Neuron (in vitro differentiated cells): ENCODE measurements around the gene GRAMD4.

Experiments used
- H2AFZ ChIP-seq: one replicate; pipeline ENCODE4 v1.6.1; 2013; ENCODE audit warnings: low read depth, mild to moderate bottlenecking, inconsistent platforms, low read length, moderate library complexity
- H3K27me3 ChIP-seq: one replicate; pipeline ENCODE4 v1.6.1; 2013; ENCODE audit warnings: low read length; ENCODE audit not compliant: insufficient read depth
- H3K36me3 ChIP-seq: one replicate; pipeline ENCODE4 v1.6.1; 2013; ENCODE audit warnings: low read length; ENCODE audit not compliant: insufficient read depth
- H3K4me1 ChIP-seq: one replicate; pipeline ENCODE4 v1.6.1; 2013; ENCODE audit warnings: low read length; ENCODE audit not compliant: insufficient read depth
- H3K4me3 ChIP-seq: 2 replicates; pipeline ENCODE4 v1.5.1; 2013; ENCODE audit warnings: mild to moderate bottlenecking, low read length, moderate library complexity
- H3K9me3 ChIP-seq: one replicate; pipeline ENCODE4 v1.6.1; 2013; ENCODE audit warnings: low read length

Gene GRAMD4

DNA sequence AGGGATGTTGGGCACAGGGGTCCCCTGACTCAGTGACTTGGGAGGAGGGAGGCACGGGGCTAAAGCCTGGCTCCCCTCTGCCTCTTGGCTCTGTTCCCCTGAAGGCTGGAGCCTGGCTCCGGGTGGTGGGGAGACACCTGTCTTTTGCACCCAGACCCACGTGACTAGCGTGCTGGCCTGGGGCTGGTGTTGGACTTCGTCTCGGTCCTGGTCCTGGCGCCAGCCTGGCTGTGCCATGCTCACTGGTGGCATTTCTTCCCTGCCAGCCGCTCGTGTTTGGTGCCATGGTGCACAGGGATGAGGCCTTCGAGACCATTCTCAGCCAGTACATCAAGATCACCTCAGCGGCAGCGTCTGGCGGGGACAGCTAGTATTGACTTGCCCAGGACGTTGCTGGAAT is 56.7 kb downstream of the GRAMD4 start:
- no peaks in the 10 kb centered on the region for H3K4me1 ChIP-seq
- no peaks in the 10 kb centered on the region for H3K9me3 ChIP-seq
- H2AFZ ChIP-seq, result no peak overlapping the region
- peaks cover 5% of the 10 kb centered on the region for H3K36me3 ChIP-seq
- H3K4me3 ChIP-seq, result no peak overlapping the region
- H3K27me3 ChIP-seq, result no peaks in the 10 kb centered on the region

DNA sequence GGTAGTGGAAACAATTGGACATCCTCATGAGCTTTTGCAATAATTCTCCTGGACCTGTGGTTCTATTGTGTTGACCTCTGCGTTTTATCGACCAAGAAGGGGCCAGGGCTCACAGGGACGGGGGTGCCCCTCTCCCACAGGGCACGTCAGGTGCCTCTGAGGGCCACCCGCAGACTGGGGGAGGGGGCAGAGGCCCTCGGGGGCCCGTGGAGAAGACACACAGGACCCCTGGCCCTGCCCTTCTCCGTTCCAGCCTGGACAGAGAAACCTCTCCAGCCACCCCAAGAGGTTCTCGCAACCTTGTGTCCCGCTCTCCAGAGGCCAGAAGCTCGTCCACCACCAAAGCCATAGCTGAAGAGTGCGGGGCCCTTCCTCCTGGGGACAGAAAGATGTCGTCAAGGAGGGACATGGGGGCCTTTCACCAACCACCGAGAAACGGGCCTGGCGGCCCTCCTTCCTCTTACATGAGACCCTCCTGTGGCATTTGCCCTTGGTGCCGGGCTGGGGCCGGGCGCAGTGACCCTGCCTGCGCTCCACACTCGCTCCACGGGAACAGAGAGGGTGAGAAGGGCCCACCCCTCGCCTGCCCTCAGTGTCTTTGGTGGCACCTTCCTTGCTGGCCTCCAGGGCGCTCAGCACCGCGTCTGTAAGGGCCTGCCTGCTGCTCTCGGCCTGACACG is 57.3 kb downstream of the GRAMD4 start:
- H3K36me3 ChIP-seq, result peaks cover 5% of the 10 kb centered on the region
- no peak overlapping the region for H2AFZ ChIP-seq
- H3K27me3 ChIP-seq, result no peaks in the 10 kb centered on the region
- H3K4me1 ChIP-seq, result no peaks in the 10 kb centered on the region
- H3K4me3 ChIP-seq, result no peak overlapping the region
- no peaks in the 10 kb centered on the region for H3K9me3 ChIP-seq

DNA sequence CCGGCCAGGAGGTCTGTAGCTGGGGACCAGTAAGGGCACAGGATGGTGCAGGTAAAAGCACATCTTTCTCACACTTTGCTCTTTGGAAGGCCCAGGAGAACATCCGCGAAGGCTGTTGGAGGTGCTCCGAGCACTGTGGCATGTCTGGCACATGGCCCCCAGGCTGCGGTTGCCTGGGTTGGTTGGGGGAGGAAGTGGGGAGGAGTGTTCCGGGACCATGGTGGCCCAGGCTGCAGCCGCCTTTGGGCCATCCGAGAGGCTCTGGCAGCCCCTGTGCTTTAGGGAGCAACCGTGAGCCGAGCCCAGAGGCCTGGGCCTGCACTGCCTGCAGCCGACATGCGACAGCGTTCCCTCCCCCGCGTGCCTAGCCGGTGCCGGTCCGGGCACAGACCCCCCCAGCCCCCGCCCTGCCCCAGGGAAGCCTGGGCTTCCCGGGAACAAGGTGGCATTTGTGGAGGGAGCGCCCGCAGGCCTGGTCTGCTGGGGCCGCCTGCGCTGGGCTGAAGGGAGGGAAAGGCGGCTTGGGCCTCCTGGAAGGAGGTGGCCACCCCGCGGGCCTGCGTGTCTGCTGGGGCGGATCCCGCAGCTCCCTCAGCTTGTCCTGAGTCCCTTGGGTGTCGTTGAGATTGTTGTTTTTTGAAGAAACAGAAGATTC is 57.9 kb downstream of the GRAMD4 start:
- no peak overlapping the region for H2AFZ ChIP-seq
- peaks cover 5% of the 10 kb centered on the region for H3K36me3 ChIP-seq
- H3K4me1 ChIP-seq, result no peaks in the 10 kb centered on the region
- no peaks in the 10 kb centered on the region for H3K27me3 ChIP-seq
- no peak overlapping the region for H3K4me3 ChIP-seq
- no peaks in the 10 kb centered on the region for H3K9me3 ChIP-seq

DNA sequence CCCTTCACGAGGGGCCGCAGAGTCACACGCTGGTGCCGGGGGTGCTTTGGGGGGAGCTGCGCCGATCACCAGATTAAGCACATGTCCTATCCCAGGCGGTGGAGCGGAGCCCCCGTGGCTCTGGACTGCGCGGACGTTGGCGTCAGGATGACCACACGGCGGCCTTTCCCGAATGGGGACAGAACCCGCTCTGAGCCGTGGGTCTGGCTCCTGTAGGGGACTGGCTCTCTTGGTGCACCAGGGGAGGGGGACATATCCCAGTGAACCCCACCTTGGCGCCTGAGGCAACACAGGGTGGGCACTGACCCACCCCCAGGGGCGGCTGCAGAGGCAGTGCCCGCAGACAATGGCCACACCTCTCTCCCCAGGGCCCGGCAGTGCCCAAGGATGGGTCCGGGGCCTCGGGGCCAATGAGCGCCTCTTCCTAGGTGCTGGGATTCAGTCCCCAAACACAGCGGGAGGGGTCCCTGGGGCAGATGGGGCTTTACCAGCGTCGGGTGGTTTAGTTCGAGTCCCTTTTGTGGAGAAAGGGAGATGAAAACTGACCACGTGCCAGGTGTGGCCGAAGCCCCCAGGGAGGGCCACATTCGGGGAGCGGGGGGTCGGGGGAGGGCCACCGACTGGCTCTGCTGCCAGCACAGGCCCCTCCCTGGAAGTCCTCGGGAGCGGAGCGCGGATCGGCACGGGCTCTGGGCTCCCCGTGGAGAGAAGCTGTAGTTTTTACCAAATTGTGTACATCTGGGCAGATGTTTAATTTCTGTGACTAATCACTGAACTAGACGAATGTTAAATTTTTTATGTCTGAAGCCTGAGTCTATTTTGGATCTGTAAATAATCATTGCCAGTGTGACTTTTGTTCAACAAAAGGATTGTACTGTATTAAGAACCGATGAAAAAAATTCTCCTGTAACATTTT is 58.9 kb downstream of the GRAMD4 start:
- Histone ChIP-seq H2AFZ (no peak overlapping the region), H3K36me3 (peaks cover 5% of the 10 kb centered on the region), H3K4me3 (no peak overlapping the region), H3K4me1 (no peaks in the 10 kb centered on the region), H3K9me3 (no peaks in the 10 kb centered on the region), H3K27me3 (no peaks in the 10 kb centered on the region)

DNA sequence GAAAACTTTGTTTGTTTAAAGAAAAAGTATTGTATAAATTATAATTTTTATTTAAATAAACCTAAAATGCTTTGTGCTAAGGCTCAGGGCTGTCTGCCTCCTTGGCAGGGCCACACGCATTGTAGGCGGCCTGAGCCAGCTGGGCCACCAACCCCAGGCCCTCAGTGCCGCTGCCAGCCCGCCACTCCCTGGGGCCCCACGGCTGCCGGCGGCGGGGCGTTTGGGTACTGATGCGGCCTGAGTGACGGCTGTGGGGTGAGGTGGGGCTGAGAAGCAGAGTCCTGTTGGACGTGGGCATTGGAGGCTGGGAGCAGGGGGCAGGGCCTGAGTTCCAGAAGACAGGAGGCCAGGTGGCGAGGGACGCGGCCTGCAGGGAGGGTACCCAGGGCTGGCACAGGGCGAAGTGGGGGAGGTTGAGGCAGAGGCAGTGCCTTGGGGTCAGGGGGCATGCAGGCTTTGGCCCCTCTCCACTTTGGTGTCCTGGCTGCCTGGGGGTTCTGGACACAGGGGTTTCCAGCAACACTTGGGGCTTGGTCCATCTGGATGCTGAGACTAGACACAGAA is 59.6 kb downstream of the GRAMD4 start:
- Histone ChIP-seq H3K9me3 (no peaks in the 10 kb centered on the region), H2AFZ (no peak overlapping the region), H3K4me3 (no peak overlapping the region), H3K36me3 (peaks cover 5% of the 10 kb centered on the region), H3K4me1 (no peaks in the 10 kb centered on the region), H3K27me3 (no peaks in the 10 kb centered on the region)

DNA sequence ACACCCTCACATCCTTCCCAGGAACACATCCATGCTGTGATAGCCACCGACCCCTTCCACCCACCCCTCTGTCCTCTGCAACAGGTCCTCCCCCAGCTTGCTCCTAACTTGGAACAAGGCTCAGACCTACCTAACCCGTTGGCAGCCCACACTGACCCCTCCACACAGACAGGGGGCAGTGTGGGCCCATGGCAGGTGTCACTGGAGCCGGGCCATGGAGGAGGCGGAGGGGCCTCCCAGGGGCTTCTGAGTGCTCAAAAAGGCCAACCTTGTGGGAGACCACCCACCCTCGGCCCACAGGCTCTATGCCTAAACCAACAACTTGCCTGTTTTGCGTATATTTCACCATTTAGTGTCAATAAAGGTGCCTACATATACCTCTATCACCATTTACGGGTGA is 60.8 kb downstream of the GRAMD4 start:
- Histone ChIP-seq H3K4me1 (no peaks in the 10 kb centered on the region), H3K27me3 (no peaks in the 10 kb centered on the region), H3K4me3 (no peak overlapping the region), H2AFZ (no peak overlapping the region), H3K36me3 (peaks cover 9% of the 10 kb centered on the region), H3K9me3 (no peaks in the 10 kb centered on the region)

DNA sequence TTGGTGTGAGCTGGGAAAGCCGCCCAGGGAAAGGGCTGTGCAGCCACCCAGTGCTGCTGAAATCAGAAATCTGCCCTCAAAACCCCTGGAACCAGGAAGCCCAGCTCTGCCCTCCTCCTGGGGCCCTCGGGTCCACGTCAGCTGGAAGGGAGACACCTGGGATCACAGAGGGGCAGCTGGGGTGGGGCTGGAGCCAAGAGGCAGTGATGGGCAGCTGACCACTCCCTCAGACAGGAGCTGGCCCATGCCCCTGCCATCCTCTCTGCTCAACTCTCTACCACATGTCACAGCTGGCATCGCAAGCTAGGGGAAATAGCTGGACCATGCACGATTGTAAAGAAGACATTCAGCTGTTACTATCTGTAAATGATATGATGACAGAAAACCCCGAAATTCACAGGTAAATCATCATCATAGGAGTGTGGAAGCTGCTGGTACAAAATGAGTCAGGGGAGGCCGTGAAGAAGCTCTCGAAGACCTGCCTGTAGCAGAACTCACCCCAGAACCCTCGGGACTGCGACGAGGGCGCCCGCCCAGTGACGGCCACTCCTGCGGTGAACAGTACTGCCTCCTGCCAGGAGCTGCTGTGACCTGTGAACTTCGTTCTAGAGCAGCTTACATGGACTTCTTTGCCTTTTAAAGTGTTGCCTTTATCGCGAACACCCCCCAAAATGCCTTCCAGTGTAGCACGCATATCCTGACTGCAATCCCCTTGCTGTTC is 62.0 kb downstream of the GRAMD4 start:
- Histone ChIP-seq H3K4me1 (no peaks in the 10 kb centered on the region), H2AFZ (no peak overlapping the region), H3K36me3 (peaks cover 20% of the 10 kb centered on the region), H3K4me3 (no peak overlapping the region), H3K9me3 (no peaks in the 10 kb centered on the region), H3K27me3 (no peaks in the 10 kb centered on the region)

DNA sequence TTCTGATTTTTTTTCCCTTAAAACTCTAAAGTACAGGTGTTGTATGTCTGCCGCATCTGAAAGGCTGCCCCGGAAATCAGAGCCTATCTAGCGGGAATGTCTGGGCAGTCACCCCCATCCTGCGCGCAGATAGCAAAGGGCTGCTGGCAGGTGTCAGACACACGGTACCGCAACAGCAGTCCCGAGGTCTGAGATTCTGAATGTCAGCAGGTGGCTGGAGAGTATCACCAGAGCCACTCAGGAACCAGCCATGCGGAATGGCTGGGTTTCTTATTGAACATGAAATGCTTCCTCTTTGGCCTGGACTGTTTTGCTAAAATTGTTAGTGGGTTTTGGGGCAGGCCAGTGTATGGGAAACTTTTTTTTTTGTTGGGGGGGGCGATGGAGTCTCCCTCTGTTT is 64.5 kb downstream of the GRAMD4 start:
- Histone ChIP-seq H3K36me3 (peaks cover 33% of the 10 kb centered on the region), H3K27me3 (no peaks in the 10 kb centered on the region), H3K9me3 (no peaks in the 10 kb centered on the region), H3K4me3 (no peak overlapping the region), H2AFZ (no peak overlapping the region), H3K4me1 (no peaks in the 10 kb centered on the region)

DNA sequence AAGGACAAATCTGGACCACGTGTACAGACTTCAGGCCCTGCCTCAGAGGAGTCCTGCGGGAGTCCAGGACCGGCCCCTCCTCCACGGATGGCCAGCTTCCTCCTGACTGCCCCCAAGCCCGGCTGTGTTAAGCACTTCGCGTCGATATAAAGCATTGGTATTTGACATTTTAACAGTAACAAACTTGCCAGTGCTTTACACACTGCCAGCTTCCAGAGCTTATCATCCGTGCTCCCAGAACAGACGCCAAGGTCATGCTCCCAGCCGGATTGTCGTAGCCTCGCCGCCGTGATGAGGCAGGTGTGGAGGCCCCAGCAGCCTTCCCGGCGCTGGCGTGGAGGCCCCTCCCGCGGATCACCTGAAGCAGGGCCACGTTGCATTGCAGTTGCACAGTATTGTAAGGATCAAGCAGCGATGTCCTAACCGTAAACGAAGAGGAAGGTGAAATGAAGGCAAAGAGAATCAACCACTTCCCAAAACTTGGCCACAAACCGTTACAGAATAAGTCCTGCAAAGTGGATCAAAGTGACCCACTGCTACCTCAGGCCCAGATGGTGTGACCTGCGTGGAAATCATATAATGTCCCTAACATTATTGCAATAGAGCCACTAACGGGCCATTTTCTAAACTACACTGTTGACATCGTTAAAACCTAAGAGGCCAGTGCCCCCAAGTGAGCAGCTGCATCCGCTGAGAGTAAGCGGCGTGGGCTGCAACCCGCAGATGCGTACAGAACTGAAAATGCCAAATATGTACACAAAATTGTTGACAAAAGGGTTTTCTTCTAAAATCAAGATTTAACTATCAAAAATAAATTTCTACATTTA is 66.2 kb downstream of the GRAMD4 start:
- peaks cover 48% of the 10 kb centered on the region for H3K36me3 ChIP-seq
- H3K4me3 ChIP-seq, result no peak overlapping the region
- no peak overlapping the region for H2AFZ ChIP-seq
- H3K27me3 ChIP-seq, result no peaks in the 10 kb centered on the region
- H3K4me1 ChIP-seq, result no peaks in the 10 kb centered on the region
- H3K9me3 ChIP-seq, result no peaks in the 10 kb centered on the region

DNA sequence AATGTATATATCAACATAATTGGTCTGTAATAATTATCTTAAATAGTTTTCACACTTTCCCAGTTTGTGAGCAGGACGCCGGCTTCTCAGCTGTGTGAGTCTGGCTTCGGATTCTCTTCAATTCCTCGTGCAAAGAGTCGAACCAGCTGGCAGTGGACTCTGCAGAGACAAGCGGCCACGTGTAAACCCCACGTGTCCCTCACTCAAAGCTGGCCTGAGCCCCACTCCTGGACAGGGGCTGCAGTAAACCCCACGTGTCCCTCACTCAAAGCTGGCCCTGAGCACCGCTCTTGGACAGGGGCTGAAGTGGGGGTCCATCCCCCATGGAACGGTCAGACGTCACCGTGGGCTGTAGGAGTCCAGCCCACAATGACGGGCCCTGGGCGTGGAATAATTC is 66.9 kb downstream of the GRAMD4 start:
- Histone ChIP-seq H3K9me3 (no peaks in the 10 kb centered on the region), H3K27me3 (no peaks in the 10 kb centered on the region), H2AFZ (no peak overlapping the region), H3K4me1 (no peaks in the 10 kb centered on the region), H3K36me3 (peaks cover 54% of the 10 kb centered on the region), H3K4me3 (no peak overlapping the region)

DNA sequence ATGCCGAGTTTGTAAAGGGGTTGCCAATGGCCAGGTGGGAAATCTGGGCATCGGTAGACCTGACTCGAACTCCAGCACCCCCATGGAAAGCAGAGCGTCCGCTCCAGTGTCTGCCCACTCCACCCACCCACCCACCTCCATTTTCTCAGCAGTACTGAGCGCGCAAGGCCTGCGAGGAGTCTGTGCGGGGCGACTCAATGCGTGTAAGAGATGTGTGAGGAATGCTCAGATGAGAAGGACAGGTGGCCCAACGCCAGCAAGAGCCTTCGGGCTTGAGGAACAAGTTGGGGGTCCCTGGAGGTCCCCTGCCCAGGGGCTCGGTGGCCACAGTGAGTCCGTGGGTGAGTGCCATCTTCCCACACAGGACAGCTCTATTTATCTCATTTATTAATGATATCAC is 67.3 kb downstream of the GRAMD4 start:
- H2AFZ ChIP-seq, result no peak overlapping the region
- no peak overlapping the region for H3K4me3 ChIP-seq
- no peaks in the 10 kb centered on the region for H3K9me3 ChIP-seq
- no peaks in the 10 kb centered on the region for H3K4me1 ChIP-seq
- peaks cover 54% of the 10 kb centered on the region for H3K36me3 ChIP-seq
- H3K27me3 ChIP-seq, result no peaks in the 10 kb centered on the region

DNA sequence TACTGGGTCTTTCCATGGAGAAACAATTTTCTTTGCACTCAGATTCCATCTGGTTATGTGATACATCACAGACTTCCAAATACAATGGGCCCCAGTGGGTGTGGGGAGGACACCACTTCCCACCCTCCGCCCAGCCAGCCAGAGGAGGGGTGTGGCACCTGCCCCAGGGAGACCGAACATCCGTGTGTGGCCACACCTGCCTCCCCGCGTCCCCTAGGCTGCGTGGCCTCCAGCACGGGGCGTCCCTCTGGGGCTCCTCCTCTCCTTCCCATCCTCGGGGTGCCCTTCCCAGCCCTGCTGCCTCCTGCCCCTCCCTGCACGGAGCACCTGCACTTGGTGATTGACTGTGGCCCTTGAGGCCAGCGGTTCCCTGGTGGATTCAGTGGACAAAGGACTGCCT is 68.8 kb downstream of the GRAMD4 start:
- H3K9me3 ChIP-seq, result no peaks in the 10 kb centered on the region
- no peaks in the 10 kb centered on the region for H3K4me1 ChIP-seq
- H2AFZ ChIP-seq, result no peak overlapping the region
- H3K4me3 ChIP-seq, result no peak overlapping the region
- peaks cover 66% of the 10 kb centered on the region for H3K36me3 ChIP-seq
- no peaks in the 10 kb centered on the region for H3K27me3 ChIP-seq
